GM18517 (cell line): ENCODE results near the gene PEX5.
"Not testable (repeated sequence)": the region's sequence is repeated elsewhere in the genome, so short reads cannot be mapped to it uniquely, and the experiment has no call there.

Experiments used
- ATAC-seq: cut with Tn5 transposase; IDR thresholded peaks from one replicate; pipeline ENCODE4 v1.9.1; 2021; ENCODE audit warnings: mild to moderate bottlenecking, moderate library complexity; ENCODE audit not compliant: unreplicated experiment

Gene PEX5

DNA sequence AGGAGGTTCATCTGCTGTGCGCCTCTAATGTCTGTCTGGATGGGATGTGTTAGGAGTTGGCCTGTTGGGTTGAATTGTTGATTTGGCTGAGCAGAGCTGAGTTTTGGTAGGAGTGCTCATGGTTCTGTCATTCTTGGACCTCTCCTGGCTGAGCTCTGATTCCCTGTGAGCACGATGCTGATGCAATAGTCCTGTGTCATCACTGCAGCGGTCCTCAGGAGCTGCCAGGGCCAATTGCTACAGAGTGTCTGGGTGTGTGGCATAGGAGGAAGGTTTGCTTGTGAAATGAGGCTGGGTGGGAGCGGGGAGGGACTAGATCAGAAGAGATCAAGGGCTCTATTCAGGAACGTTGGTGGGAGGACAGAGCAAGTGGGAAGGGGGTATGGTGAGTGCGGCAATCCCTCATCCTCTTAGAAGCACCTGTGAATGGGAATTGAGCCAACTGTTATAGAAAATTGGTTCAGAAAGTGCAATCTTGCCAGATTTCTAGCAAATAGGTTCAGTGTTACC lies 21.2 kb downstream of the PEX5 start:
- no peak for ATAC-seq

DNA sequence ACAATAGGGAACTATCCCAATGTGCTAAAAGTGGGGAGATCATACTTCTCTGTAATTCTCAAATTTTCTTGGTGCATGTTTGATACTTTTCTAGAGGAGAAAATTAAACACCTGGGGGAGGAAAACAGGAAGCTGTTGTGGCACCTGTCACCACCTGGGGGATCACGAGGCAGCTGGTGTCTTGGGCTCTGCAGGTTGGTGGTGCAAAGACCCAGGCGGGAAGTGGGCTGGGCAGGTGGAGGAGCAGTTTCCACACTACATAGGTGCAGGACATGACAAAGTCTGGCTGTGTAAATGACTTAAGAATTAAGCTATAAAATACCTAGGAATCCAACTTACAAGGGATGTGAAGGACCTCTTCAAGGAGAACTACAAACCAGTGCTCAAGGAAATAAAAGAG lies 23.2 kb downstream of the PEX5 start:
- no peak for ATAC-seq

GRCh38 chr12:7213745-7214144 lies 24.3 kb downstream of the PEX5 start:
- not testable (repeated sequence) for ATAC-seq

DNA sequence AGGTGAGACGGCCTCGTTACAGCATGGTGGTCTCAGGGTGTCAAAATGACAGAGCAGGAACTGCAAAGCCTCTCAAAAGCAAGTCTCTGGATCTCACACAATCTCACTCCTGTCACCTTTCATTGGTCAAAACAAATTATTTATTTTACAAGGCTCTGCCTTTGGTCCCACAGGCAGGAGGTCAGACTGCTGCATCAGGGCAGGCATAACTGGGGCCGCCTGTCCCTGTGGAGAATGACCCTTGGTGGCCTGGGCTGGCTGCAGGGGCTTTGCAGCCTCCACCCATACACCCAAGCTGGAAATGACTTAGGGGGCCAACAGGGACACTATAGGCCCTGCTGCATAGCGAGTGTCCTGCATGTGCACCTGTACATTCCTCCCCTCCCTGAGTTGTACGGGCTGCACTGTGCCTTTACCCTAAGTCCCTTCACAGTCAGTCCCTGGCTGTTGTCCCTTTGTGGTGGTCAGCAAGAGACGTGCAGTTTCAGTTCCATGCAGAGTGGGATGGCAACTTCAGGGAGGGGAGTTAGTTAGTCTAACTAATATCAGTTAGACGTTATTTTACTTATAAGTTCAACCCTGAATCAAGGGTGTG lies 28.1 kb downstream of the PEX5 start:
- ATAC-seq = no peak

- ATAC-seq = no peak
Measured at GRCh38 chr12:7219599-7220243, 30.2 kb downstream of the PEX5 start.

DNA sequence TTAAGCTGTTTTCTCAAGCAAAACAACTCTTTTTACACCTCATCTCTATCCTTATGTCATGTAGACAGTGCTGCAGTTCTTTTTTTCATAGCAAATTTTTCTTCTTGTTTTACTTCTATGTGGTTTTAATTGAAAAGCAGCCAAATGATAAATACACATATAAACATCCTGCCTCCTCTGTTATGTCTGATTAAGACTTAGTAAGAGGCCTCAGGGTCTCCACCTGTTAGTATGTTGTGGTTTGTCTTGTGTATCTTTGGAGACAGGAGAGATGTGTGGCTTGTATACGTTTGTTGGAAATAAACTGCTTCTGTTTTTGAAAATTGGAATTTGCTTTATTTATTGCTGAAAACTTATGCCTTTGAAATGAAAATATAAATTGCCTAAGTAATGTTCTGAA lies 32.0 kb downstream of the PEX5 start:
- no peak for ATAC-seq

GRCh38 chr12:7229741-7230140 lies 40.3 kb downstream of the PEX5 start:
- ATAC-seq = no peak

DNA sequence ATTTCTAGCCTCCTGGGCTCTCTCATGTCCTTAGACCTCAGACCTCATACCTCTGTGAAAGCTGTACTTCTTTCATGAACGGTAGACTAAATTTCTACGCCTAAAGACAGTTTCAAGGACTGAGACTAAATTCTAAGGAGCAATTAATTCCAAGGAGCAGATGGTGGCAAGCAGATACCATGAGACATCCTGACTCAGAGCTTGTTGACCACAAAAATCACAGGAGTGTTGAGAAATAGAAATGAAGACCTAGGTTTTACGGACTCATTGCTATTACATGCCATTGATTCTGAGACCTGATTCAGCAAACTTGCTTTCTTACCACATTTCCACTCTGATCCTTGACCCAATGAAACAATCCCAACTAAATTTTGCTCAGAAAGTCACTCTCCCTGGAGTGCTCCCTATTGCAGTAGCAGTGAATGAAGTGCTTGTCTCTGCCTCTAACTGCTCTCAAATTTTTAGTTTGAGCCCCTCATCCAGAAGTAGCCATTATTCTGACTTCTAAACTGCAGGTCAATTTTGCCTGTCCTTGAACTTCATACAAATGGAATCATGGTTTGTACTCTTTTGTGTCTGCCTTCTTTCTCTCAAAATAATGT lies 52.0 kb downstream of the PEX5 start:
- ATAC-seq = no peak

- no peak for ATAC-seq
Measured at GRCh38 chr12:7242176-7243101, 53.0 kb downstream of the PEX5 start.

- not testable (repeated sequence) for ATAC-seq
Measured at GRCh38 chr12:7251328-7251996, 62.0 kb downstream of the PEX5 start.

DNA sequence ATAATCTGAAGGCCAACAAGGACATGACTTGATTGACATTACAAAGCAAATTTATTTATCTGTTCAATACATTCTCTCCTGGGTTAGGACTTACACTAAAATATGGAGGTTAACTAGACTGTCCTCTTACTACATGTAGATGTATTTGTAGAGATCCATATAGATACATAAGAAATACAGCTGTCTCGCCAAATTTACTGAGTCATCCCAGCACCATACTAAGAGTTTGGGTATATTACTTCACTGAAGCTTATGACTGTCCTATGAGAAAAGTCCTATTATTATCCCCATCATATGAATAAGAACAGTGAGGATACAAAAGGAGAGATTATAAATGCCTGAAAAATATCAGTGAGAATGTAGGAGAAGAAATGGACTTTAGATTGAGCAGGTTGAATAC lies 69.6 kb downstream of the PEX5 start:
- no peak for ATAC-seq
